Measurements from ENCODE around the gene PHF2.

DNA sequence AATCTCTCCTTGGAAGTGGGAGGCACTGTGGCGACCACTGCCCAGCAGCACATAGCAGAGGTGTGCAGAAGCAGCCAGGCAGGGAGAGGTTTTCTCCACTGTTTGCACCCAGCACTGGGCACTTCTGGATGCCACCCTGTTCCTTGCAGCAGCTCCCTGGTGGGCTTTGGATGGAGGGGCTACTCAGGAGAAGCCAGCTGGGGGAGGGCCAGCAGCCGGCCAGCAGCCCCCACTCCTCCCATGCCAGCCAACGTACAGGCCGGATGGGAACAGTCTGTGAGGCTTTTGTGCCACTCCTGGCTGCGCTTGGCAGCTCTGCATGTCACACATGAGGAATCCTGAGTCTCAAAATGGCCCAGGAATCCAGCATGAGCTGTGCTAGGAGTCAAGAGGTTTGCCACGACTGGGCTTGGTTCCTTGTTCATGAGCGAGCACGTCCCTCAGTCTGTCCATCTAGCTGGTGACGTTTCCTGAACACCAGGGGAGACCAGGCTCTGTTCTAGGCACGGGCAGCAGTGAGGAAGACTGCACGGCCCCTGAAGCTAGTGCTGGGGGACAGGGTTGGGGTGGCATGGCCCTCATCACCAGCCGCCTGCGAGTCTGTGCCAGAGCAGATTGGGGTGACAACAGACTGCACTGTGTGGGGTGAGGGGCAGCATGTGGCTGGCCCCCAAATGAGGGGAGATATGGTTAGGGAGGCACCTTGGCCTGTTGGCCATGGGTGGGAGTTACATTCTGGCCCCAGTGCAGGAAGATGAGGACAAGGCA, 10.1 kb downstream of the PHF2 start:
- TF ChIP-seq CTCF (IDR thresholded peaks at IDR 0.05) (no peak), POLR2A (IDR thresholded peaks at IDR 0.05) (no peak)
